ENCODE data around the gene SLC9A9. TPM values are rescaled to one million over a fixed set of nuclear protein-coding genes. Genes with fewer than 3 reads are reported as not detected.
A peak's percentile ranks its signal among the peaks of the same experiment; 100 is the strongest.

Gene SLC9A9
- polyA plus RNA-seq, 1 of the 3 experiments (the other 2 are of a cell fraction): 0.05 TPM

DNA sequence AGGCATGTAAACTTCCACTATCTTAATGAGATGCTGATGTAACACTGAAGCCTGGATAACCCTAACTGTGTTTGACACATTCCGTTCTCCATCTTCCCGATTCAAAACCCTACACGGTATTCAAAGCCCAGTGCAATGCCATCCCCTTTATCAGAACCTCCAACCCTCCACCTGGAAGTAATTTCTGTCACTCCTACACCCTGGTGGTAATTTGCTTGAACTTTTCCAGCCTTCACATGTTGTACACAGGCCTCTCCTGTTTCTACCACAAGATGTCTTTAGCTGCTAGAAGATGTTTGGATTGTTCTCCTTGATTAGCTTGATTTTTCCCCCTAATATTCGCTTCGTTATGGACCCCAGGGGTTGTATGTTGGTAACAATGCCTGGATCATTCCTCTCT lies 519.8 kb downstream of the SLC9A9 start (continued):
- TF ChIP-seq EP300 (IDR thresholded peaks at IDR 0.05; ENCODE audit: borderline replicate concordance in 1 of 2, low read depth in 1 of 2, low read length in 1 of 2) (no peak), TCF12 (IDR thresholded peaks at IDR 0.05) (no peak), SMC3 (IDR thresholded peaks at IDR 0.05; ENCODE audit: low read depth, low read length) (no peak), YY1 (IDR thresholded peaks at IDR 0.05; ENCODE audit: low read depth) (no peak), MAX (IDR thresholded peaks at IDR 0.05; ENCODE audit: low read depth) (no peak), TEAD4 (IDR thresholded peaks at IDR 0.05; ENCODE audit: borderline replicate concordance, insufficient read depth) (no peak), MEF2A (IDR thresholded peaks at IDR 0.05; ENCODE audit: borderline replicate concordance, low read depth) (no peak), SIN3A (IDR thresholded peaks at IDR 0.05; ENCODE audit: borderline replicate concordance, low read depth, low read length) (no peak), RXRA (IDR thresholded peaks at IDR 0.05; ENCODE audit: borderline replicate concordance, low read depth) (no peak)
- TF ChIP-seq, protein P1, sequence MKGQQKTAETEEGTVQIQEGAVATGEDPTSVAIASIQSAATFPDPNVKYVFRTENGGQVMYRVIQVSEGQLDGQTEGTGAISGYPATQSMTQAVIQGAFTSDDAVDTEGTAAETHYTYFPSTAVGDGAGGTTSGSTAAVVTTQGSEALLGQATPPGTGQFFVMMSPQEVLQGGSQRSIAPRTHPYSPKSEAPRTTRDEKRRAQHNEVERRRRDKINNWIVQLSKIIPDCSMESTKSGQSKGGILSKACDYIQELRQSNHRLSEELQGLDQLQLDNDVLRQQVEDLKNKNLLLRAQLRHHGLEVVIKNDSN (IDR thresholded peaks at IDR 0.05; ENCODE audit: borderline replicate concordance, low read depth): no peak

DNA sequence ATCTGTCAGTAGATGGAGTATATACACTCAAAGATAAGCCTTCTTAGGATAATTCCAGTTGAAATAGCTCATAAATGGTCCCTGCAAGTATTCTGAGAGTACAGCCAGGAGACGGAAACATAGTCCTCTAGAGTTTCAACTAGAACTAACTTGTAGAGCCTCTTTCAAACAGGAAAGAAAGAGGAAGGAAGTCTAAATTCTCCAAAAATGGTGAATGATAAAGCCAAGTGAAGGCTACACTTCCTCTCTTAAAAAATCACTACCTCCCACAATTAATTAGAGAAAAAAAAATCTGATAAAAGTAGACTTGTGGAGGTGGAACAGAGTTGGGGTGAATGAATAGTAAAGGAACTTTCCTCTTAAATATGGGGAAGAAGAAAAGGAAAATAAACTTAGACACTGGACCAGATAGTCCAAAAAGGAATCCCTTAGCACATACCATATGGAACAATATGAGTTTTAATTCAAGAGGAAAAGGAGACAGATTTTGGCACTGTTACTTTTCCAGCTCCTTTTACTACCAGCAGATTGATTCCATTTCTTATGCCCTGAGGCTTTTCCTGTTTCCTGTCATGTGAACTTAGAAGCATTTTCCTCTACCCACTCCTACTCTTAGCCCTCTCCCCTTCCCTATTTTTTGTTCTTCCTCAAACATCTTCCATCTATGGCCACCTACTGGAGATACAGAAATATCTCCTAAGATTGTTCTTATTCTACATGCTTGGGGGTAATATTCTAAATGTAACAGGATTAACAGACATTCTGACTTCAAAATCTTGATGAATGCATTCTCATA lies 521.1 kb downstream of the SLC9A9 start:
- H3K36me3 ChIP-seq (replicated peaks in 1 of 2; ENCODE audit: control insufficient read depth in 1 of 2, insufficient read depth in 2 of 2, low read length in 1 of 2): no peaks in the 10 kb centered on the region
- H3K4me2 ChIP-seq: no peak overlapping the region
- no peaks in the 10 kb centered on the region for H4K20me1 ChIP-seq (ENCODE audit: insufficient read depth)
- no peaks in the 10 kb centered on the region; the same call in 1 of the 2 replicates for H3K27me3 ChIP-seq (ENCODE audit: insufficient read depth)
- H2AFZ ChIP-seq (ENCODE audit: low read depth): no peak overlapping the region
- no peak overlapping the region for H3K4me3 ChIP-seq (ENCODE audit: low read depth in 2 of 2, low read length in 1 of 2)
- no peaks in the 10 kb centered on the region for H3F3A ChIP-seq (replicated peaks; ENCODE audit: insufficient read depth)
- H3K9ac ChIP-seq: no peak overlapping the region
- no peak overlapping the region for H3K27ac ChIP-seq (ENCODE audit: low read depth in 2 of 2, low read length in 1 of 2)
- TF ChIP-seq, protein P2, sequence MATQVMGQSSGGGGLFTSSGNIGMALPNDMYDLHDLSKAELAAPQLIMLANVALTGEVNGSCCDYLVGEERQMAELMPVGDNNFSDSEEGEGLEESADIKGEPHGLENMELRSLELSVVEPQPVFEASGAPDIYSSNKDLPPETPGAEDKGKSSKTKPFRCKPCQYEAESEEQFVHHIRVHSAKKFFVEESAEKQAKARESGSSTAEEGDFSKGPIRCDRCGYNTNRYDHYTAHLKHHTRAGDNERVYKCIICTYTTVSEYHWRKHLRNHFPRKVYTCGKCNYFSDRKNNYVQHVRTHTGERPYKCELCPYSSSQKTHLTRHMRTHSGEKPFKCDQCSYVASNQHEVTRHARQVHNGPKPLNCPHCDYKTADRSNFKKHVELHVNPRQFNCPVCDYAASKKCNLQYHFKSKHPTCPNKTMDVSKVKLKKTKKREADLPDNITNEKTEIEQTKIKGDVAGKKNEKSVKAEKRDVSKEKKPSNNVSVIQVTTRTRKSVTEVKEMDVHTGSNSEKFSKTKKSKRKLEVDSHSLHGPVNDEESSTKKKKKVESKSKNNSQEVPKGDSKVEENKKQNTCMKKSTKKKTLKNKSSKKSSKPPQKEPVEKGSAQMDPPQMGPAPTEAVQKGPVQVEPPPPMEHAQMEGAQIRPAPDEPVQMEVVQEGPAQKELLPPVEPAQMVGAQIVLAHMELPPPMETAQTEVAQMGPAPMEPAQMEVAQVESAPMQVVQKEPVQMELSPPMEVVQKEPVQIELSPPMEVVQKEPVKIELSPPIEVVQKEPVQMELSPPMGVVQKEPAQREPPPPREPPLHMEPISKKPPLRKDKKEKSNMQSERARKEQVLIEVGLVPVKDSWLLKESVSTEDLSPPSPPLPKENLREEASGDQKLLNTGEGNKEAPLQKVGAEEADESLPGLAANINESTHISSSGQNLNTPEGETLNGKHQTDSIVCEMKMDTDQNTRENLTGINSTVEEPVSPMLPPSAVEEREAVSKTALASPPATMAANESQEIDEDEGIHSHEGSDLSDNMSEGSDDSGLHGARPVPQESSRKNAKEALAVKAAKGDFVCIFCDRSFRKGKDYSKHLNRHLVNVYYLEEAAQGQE (IDR thresholded peaks at IDR 0.05; ENCODE audit: low read depth, low read length): no peak
- TF ChIP-seq, protein P3, sequence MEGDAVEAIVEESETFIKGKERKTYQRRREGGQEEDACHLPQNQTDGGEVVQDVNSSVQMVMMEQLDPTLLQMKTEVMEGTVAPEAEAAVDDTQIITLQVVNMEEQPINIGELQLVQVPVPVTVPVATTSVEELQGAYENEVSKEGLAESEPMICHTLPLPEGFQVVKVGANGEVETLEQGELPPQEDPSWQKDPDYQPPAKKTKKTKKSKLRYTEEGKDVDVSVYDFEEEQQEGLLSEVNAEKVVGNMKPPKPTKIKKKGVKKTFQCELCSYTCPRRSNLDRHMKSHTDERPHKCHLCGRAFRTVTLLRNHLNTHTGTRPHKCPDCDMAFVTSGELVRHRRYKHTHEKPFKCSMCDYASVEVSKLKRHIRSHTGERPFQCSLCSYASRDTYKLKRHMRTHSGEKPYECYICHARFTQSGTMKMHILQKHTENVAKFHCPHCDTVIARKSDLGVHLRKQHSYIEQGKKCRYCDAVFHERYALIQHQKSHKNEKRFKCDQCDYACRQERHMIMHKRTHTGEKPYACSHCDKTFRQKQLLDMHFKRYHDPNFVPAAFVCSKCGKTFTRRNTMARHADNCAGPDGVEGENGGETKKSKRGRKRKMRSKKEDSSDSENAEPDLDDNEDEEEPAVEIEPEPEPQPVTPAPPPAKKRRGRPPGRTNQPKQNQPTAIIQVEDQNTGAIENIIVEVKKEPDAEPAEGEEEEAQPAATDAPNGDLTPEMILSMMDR (IDR thresholded peaks at IDR 0.05): peak; percentile 32
- DNase-seq: no peak
- ChIA-PET POLR2A (no interaction called here), CTCF (interaction anchor here (1.0 kb wide), 1 partner anchor 36 kb away, joined by 3 read pairs; no protein-coding TSS in a partner anchor)
- peaks cover 4 to 19% of the 10 kb centered on the region in 2 experiments for H3K4me1 ChIP-seq (ENCODE audit: control insufficient read depth in 1 of 2, insufficient read depth in 2 of 2, low read depth in 1 of 2, low read length in 1 of 2)
- WGBS (ENCODE audit: low lambda C conversion rate): 52% methylated on average over 1 of the region's 1 CpG
- H3K9me3 ChIP-seq: no peaks in the 10 kb centered on the region
- no peaks in the 10 kb centered on the region for H3K9me2 ChIP-seq
- H3K79me2 ChIP-seq (ENCODE audit: insufficient read depth): no peaks in the 10 kb centered on the region

Measured in SK-N-SH (cell line).